AG04449 (cell line): ENCODE results near the gene ANO6.

ENCODE experiments used
- CTCF ChIA-PET: fragments of 350-600 bp; formaldehyde crosslinking; extraction: SDS; loops from one replicate; lab custom pipeline; 2021; ENCODE audit warnings: antibody characterized with exemption; lab: Yijun Ruan, JAX
- POLR2A ChIA-PET: fragments of 400-600, 350-600 bp; formaldehyde crosslinking; extraction: SDS; loops from one replicate; lab custom pipeline; 2020; ENCODE audit warnings: antibody characterized with exemption, inconsistent platforms; lab: Yijun Ruan, JAX
- DNase-seq: peaks from one replicate; pipeline ENCODE4 v3.0.0-alpha.2; 2010; ENCODE audit warnings: low read depth, low spot score
- H3K4me3 ChIP-seq: 2 replicates; pipeline ENCODE4 v1.5.1; 2011; ENCODE audit warnings: low read depth, mild to moderate bottlenecking, control low read depth, low read length
- TF ChIP-seq, protein P1 (sequence below): IDR thresholded peaks from one replicate; pipeline ENCODE4 v1.5.1; 2011; ENCODE audit warnings: mild to moderate bottlenecking, moderate library complexity, low read length, control low read depth, inconsistent platforms; ENCODE audit not compliant: insufficient read depth; ENCODE audit errors: missing control alignments

ANO6 gene

DNA sequence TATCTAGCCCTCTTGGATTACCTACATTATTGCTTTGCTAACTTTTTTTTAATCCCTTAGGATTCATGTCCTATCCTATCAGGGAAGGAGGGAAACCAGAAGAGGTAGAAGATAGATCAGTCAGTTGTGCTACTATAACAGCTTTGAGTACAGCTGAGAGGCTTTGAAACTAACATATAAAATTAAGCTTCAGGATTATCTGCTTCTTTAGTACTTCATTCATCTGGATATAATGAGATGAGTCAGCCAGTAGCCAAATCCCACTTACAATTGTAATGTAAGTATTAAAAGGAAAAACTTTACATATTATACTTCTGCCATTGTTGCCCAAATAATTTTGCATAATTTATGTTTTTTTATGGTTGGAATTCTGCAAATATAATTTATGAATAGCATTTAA lies 33.4 kb upstream of the ANO6 start:
- TF ChIP-seq, protein P1, sequence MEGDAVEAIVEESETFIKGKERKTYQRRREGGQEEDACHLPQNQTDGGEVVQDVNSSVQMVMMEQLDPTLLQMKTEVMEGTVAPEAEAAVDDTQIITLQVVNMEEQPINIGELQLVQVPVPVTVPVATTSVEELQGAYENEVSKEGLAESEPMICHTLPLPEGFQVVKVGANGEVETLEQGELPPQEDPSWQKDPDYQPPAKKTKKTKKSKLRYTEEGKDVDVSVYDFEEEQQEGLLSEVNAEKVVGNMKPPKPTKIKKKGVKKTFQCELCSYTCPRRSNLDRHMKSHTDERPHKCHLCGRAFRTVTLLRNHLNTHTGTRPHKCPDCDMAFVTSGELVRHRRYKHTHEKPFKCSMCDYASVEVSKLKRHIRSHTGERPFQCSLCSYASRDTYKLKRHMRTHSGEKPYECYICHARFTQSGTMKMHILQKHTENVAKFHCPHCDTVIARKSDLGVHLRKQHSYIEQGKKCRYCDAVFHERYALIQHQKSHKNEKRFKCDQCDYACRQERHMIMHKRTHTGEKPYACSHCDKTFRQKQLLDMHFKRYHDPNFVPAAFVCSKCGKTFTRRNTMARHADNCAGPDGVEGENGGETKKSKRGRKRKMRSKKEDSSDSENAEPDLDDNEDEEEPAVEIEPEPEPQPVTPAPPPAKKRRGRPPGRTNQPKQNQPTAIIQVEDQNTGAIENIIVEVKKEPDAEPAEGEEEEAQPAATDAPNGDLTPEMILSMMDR, result no peak
- ChIA-PET CTCF (interaction anchor here (1.0 to 6.0 kb wide), 14 partner anchors 8 to 367 kb away, joined by 3 to 97 read pairs (median 5); partner anchors contain the start of gene ANO6), POLR2A (no interaction called here)
- no peak overlapping the region for H3K4me3 ChIP-seq
- no peak for DNase-seq

DNA sequence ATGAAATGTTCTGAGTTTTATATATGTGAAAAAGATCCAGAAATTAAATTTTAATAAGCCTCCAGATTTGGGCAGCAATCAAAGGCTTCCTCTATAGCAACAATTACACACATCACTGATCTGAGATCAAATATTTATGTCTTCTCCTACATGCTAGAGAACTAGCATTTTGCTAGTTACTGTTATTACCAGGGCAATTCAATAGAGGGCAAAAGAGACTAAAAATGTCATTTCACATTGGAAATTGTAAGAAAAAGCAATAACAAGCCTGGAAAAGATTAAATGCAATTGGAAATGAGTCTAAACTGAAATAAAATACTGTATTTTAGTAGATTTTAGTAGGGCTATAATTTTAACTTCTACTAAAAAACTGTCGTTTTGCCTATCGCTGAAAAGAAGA lies 32.6 kb upstream of the ANO6 start:
- H3K4me3 ChIP-seq, result no peak overlapping the region
- POLR2A ChIA-PET, result no interaction called here
- CTCF ChIA-PET, result interaction anchor here (0.7 to 6.0 kb wide), 22 partner anchors 8 to 737 kb away, joined by 3 to 97 read pairs (median 4); no protein-coding TSS in a partner anchor
- TF ChIP-seq, protein P1, result peak; percentile 12
- no peak for DNase-seq

DNA sequence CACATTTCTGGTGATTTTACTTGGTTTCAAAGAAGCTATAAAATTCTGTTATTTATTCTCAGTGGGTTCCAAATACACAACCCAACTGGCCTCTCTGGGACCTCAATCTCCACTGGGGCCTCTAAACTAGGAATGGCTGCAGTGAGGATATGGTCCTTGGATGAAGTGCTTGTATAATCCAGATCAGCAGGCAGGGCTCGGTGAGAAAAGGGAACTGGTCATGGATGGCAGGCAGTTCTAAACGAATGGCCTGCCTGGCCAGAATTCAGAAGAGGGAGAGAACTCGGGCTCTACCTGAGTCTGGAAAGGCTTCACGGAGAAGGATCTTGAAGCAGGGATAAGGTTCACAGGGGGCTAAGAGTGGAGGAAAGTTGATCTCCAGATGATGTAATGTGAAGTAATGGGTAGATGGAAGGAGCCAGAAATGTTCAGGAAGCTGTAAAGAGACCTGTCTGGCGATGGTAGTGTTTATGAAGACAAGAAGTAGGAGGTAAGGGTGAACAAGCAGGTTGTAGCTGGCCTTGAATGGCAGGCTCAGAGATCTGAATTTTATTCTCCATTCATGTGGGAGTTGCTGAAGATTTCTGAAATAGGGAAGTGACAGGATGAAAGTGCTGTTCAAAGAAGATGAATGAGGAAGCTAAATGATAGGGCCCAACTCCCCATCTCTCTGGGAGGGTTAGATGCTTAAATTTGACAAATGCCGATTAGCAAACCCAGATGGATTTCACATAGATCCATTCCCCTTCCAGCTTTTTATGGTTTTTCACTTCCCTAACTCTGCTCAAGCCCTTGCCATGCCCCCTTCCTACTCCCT lies 31.5 kb upstream of the ANO6 start:
- H3K4me3 ChIP-seq, result no peak overlapping the region
- CTCF ChIA-PET, result interaction anchor here (0.7 to 6.0 kb wide), 22 partner anchors 8 to 736 kb away, joined by 3 to 97 read pairs (median 4); no protein-coding TSS in a partner anchor
- POLR2A ChIA-PET, result interaction anchor here (0.6 kb wide), 1 partner anchor 144 kb away, joined by 3 read pairs; no protein-coding TSS in a partner anchor
- DNase-seq, result no peak
- TF ChIP-seq, protein P1, result no peak

DNA sequence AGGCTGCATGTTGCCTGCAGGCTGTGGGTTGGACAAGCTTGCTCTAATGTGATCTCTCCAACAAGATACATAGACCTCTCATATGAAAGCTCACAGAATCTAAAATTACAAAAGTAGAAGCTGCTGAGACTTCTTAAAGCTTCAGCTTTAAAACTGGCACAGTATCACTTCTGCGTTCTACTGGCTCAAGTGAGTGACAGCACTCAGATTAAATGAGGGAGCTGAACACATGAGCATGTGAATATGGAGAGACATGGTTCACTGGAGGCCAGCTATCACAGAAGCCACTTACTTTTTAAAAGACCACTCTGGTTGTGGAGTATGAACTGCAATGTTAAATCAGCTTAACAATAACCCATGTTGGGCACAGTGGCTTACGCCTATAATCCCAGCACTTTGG lies 29.1 kb upstream of the ANO6 start:
- CTCF ChIA-PET, result interaction anchor here (1.2 to 6.0 kb wide), 3 partner anchors 9 to 541 kb away, joined by 3 to 97 read pairs (median 3); no protein-coding TSS in a partner anchor
- POLR2A ChIA-PET, result no interaction called here

DNA sequence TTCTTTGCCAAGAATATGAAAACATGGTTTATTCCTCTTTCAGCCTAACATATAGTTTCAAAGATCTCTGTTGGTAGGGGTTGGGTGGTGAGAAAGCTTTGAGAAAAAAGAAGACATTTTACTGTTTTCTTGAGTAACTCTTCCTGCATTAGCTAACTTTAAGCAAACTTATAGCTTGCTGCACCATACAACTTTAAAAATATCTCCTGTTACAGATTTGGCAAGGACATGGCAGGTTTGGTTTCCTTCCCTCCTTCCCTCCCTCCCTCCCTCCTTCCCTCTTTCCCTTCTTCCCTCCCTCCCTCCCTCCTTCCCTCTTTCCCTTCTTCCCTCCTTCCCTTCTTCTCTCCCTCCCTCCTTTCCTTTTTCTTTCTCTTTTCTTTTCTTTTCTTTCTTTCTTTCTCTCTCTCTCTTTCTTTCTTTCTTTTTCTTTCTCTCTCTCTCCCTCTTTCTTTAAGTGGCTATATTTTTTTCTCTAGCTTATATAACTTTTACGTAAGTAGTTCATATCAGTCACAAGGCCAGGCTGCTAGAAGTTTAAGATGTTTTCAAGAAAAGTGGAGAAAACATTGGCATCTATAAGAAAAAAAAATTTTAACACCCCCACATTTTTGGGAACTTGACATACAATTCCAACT lies 26.0 kb upstream of the ANO6 start:
- no peak overlapping the region for H3K4me3 ChIP-seq
- POLR2A ChIA-PET, result no interaction called here
- TF ChIP-seq, protein P1, result no peak
- no peak for DNase-seq
- CTCF ChIA-PET, result interaction anchor here (1.1 to 2.6 kb wide), 4 partner anchors 19 to 554 kb away, joined by 3 to 6 read pairs (median 5); no protein-coding TSS in a partner anchor

More for the DNA sequence above, 29.1 kb upstream of the ANO6 start:
- no peak for DNase-seq
- H3K4me3 ChIP-seq, result no peak overlapping the region
- TF ChIP-seq, protein P1, result no peak

DNA sequence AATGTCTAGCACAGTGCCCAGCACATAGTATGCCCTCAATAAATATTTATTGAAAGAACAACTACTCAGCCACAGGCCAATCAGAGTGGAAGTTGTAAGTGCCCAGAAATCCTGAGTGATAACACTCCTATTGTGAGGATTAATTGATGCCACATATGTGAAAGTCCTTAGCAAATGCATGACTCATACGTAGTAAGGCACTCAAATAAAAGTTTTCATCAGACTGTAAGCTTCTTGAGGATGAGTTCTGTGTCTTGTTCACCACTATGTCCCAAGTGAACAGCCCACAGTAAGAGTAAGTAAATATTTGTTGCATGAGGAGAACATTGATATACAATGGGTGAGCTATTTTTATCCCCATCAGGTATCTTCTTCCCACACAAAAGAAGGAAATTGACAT lies 24.7 kb upstream of the ANO6 start:
- peak; percentile 7 for DNase-seq
- no peak overlapping the region for H3K4me3 ChIP-seq
- TF ChIP-seq, protein P1, result no peak
- ChIA-PET CTCF (interaction anchor here (0.7 to 2.6 kb wide), 5 partner anchors 8 to 197 kb away, joined by 4 to 9 read pairs (median 6); partner anchors contain the start of gene ANO6), POLR2A (interaction anchor here (0.8 kb wide), 1 partner anchor 24 kb away, joined by 3 read pairs; the partner anchor contains the start of gene ANO6)
